B cell (primary cell): ENCODE measurements around the gene ASTN2. TPM values are rescaled to one million over a fixed set of nuclear protein-coding genes. Genes with fewer than 3 reads are reported as not detected.

Experiments used
- ATAC-seq: fragments of 200-7000 bp; cut with Tn5 transposase; one replicate; pipeline ENCODE4 v1.10.0; 2021; ENCODE audit warnings: low read depth, mild to moderate bottlenecking, moderate number of reproducible peaks, moderate library complexity
- CTCF ChIA-PET: fragments of 350-600 bp; sonication (Branson Sonifier 250); formaldehyde crosslinking; loops from one replicate; lab custom pipeline; 2021; ENCODE audit warnings: antibody characterized with exemption, inconsistent platforms; lab: Charles Lee
- POLR2A ChIA-PET: fragments of 350-600 bp; sonication (Branson Sonifier 250); formaldehyde crosslinking; loops from one replicate; lab custom pipeline; 2021; ENCODE audit warnings: antibody characterized with exemption; lab: Charles Lee
- DNase-seq: peaks from one replicate; pipeline ENCODE4 v3.0.0; 2013
- H2AFZ ChIP-seq: 2 replicates; pipeline ENCODE4 v1.6.1; 2012; ENCODE audit warnings: mild to moderate bottlenecking, low read depth, low read length; ENCODE audit not compliant: insufficient read depth, poor library complexity, severe bottlenecking
- H3K27ac ChIP-seq, 2 donors: 1 replicate in 1 of 2; 2 replicates in 1 of 2; pipeline ENCODE4 v1.5.1; 2012 to 2013; ENCODE audit warnings: low read length in 2 of 2, mild to moderate bottlenecking in 2 of 2, moderate library complexity in 1 of 2
- H3K27me3 ChIP-seq, 4 experiments: fragments of 200-600 bp in 1 of 4; sonication (generic) in 1 of 4; replicated peaks in 1 of 4; 1 replicate in 2 of 4; 2 replicates in 2 of 4; pipeline versions ENCODE4 v1.6.1 to v1.7.0; 2013 to 2016; ENCODE audit warnings: low read length in 3 of 4, mild to moderate bottlenecking in 2 of 4, mixed read lengths in 1 of 4, moderate library complexity in 1 of 4; ENCODE audit not compliant: insufficient read depth in 4 of 4, control insufficient read depth in 3 of 4; ENCODE audit errors: control extremely low read depth in 1 of 4
- H3K36me3 ChIP-seq, 2 experiments: replicated peaks in 1 of 2; 1 replicate in 1 of 2; 2 replicates in 1 of 2; pipeline versions ENCODE4 v1.6.1 to v1.7.1; 2013; ENCODE audit warnings: low read length in 1 of 2; ENCODE audit not compliant: insufficient read depth in 2 of 2, control insufficient read depth in 1 of 2; ENCODE audit errors: control extremely low read depth in 1 of 2, extremely low read depth in 1 of 2
- H3K4me1 ChIP-seq, 2 donors: fragments of 200-600 bp in 1 of 2; sonication (generic) in 1 of 2; 1 replicate in 1 of 2; 2 replicates in 1 of 2; pipeline versions ENCODE4 v1.5.1 to v1.6.1; 2013 to 2017; ENCODE audit warnings: low read length in 2 of 2; ENCODE audit not compliant: control insufficient read depth in 2 of 2, insufficient read depth in 2 of 2
- H3K4me2 ChIP-seq: replicated peaks from 2 replicates; pipeline ENCODE3; 2012; ENCODE audit warnings: mild to moderate bottlenecking, low read depth, low read length; ENCODE audit not compliant: poor library complexity, severe bottlenecking
- H3K4me3 ChIP-seq, 5 experiments: fragments of 200-600 bp in 1 of 5; sonication (generic) in 1 of 5; 1 replicate in 3 of 5; 2 replicates in 2 of 5; pipeline versions ENCODE4 v1.5.1 to v1.7.0; 2011 to 2016; ENCODE audit warnings: low read length in 4 of 5, mild to moderate bottlenecking in 4 of 5, low read depth in 2 of 5, control low read depth in 1 of 5, moderate library complexity in 1 of 5; ENCODE audit not compliant: insufficient read depth in 1 of 5; ENCODE audit errors: control extremely low read depth in 1 of 5, extremely low read depth in 1 of 5
- H3K79me2 ChIP-seq: fragments of 200-600 bp; sonication (generic); one replicate; pipeline ENCODE4 v1.6.0; 2016; ENCODE audit warnings: low read length; ENCODE audit not compliant: control insufficient read depth, insufficient read depth
- H3K9ac ChIP-seq: fragments of 200-600 bp; sonication (generic); 2 replicates; pipeline ENCODE4 v1.6.1; 2017; ENCODE audit warnings: mild to moderate bottlenecking, low read length, moderate library complexity
- H3K9me3 ChIP-seq, 3 donors: one replicate each; pipeline versions ENCODE4 v1.6.1 to v1.7.1; 2013; ENCODE audit warnings: low read length in 2 of 3; ENCODE audit not compliant: control insufficient read depth in 2 of 3, insufficient read depth in 1 of 3; ENCODE audit errors: control extremely low read depth in 1 of 3
- H4K20me1 ChIP-seq: 2 replicates; pipeline ENCODE4 v1.6.0; 2012; ENCODE audit warnings: mild to moderate bottlenecking, low read length; ENCODE audit not compliant: insufficient read depth, control insufficient read depth, poor library complexity, severe bottlenecking
- H3K27ac Mint-ChIP-seq: one replicate; pipeline ENCODE4 v1.8.0; 2021; ENCODE audit warnings: mixed read lengths
- H3K27me3 Mint-ChIP-seq: one replicate; pipeline ENCODE4 v1.8.0; 2021; ENCODE audit warnings: mixed read lengths
- H3K4me1 Mint-ChIP-seq: one replicate; pipeline ENCODE4 v1.8.0; 2021; ENCODE audit warnings: mixed read lengths
- H3K4me3 Mint-ChIP-seq: one replicate; pipeline ENCODE4 v1.8.0; 2021; ENCODE audit warnings: mixed read lengths
- H3K9me3 Mint-ChIP-seq: one replicate; pipeline ENCODE4 v1.8.0; 2022; ENCODE audit warnings: mixed read lengths; ENCODE audit not compliant: insufficient read depth
- EZH2 ChIP-seq: IDR thresholded peaks from 2 replicates; pipeline ENCODE4 v1.6.1; 2012; ENCODE audit warnings: borderline replicate concordance, low read depth, mild to moderate bottlenecking, moderate library complexity, low read length; ENCODE audit not compliant: insufficient read depth, poor library complexity, severe bottlenecking
- WGBS: methylation state at CpG from one replicate; pipeline ENCODE4 v1.1.5; 2013; ENCODE audit warnings: missing lambda C conversion rate; ENCODE audit not compliant: insufficient coverage; 5-methylcytosine and 5-hydroxymethylcytosine counted together
- intact Hi-C: fragments of 100-400 bp; cut with micrococcal nuclease; formaldehyde crosslinking; loops from one replicate; pipeline ENCODE4 v1.10.0; 2022
- polyA plus RNA-seq: library from polyadenylated mRNA; depleted of rRNA; stranded (reverse); fragments of >200 nt; gene quantifications from 2 replicates; pipeline ENCODE4 v1.2.3, GENCODE V29; 2012
- total RNA-seq, 2 donors: library from RNA; stranded (reverse); fragments of 120-200 nt in 1 of 2; gene quantifications; 1 replicate in 1 of 2; 2 replicates in 1 of 2; pipeline versions ENCODE4 v1.2.3 to v1.2.4, GENCODE V29; 2013 to 2022
- TF ChIP-seq, protein P1 (sequence below): fragments of 200-600 bp; IDR thresholded peaks from one replicate; pipeline ENCODE4 v1.8.0; 2022; ENCODE audit warnings: antibody characterized with exemption, mild to moderate bottlenecking

The ASTN2 gene
- total and polyA plus RNA-seq, 2 donors (not counting 1 experiment from before 2014, with no cell fraction given): 1.2 to 3.6 TPM

DNA sequence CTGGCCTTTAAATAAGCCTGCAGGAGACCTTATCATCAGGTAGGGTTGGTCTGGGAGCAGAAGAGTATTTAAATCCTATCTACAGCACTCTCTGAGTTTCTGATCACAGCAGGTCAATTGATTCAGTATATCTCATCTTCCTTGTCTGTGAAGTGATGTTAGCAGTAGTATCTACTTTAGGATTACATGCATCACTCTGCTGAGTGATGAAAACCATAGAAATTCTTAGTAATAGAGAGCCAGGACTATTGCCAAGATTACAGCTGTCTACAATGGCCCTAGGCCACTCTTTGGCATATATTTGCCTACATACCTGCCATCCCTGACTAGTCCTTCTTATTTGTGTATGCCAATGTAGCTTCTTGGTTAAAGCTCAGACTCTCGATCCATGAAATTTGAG, 183.8 kb downstream of the ASTN2 start:
- no peak overlapping the region for H3K4me2 ChIP-seq
- H3K9me3 ChIP-seq: no peaks in the 10 kb centered on the region
- no peaks in the 10 kb centered on the region for H4K20me1 ChIP-seq
- CTCF ChIA-PET: no interaction called here
- POLR2A ChIA-PET: no interaction called here
- Mint-ChIP-seq H3K4me3 (no peak overlapping the region), H3K27me3 (no peaks in the 10 kb centered on the region), H3K9me3 (no peaks in the 10 kb centered on the region), H3K4me1 (no peaks in the 10 kb centered on the region), H3K27ac (no peak overlapping the region)
- DNase-seq (no peak), ATAC-seq (no peak)
- WGBS: no CpG with 5 or more reads among the region's 1 CpG
- H3K79me2 ChIP-seq: no peaks in the 10 kb centered on the region
- no peaks in the 10 kb centered on the region for H3K36me3 ChIP-seq
- no peak overlapping the region for H2AFZ ChIP-seq
- no peak overlapping the region for H3K4me3 ChIP-seq
- no peaks in the 10 kb centered on the region for H3K27me3 ChIP-seq
- H3K27ac ChIP-seq: no peak overlapping the region
- intact Hi-C loops: no loop called here
- no peaks in the 10 kb centered on the region for H3K4me1 ChIP-seq
- H3K9ac ChIP-seq: no peak overlapping the region
- TF ChIP-seq, protein P1, sequence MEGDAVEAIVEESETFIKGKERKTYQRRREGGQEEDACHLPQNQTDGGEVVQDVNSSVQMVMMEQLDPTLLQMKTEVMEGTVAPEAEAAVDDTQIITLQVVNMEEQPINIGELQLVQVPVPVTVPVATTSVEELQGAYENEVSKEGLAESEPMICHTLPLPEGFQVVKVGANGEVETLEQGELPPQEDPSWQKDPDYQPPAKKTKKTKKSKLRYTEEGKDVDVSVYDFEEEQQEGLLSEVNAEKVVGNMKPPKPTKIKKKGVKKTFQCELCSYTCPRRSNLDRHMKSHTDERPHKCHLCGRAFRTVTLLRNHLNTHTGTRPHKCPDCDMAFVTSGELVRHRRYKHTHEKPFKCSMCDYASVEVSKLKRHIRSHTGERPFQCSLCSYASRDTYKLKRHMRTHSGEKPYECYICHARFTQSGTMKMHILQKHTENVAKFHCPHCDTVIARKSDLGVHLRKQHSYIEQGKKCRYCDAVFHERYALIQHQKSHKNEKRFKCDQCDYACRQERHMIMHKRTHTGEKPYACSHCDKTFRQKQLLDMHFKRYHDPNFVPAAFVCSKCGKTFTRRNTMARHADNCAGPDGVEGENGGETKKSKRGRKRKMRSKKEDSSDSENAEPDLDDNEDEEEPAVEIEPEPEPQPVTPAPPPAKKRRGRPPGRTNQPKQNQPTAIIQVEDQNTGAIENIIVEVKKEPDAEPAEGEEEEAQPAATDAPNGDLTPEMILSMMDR: no peak
- no peak for TF ChIP-seq EZH2

DNA sequence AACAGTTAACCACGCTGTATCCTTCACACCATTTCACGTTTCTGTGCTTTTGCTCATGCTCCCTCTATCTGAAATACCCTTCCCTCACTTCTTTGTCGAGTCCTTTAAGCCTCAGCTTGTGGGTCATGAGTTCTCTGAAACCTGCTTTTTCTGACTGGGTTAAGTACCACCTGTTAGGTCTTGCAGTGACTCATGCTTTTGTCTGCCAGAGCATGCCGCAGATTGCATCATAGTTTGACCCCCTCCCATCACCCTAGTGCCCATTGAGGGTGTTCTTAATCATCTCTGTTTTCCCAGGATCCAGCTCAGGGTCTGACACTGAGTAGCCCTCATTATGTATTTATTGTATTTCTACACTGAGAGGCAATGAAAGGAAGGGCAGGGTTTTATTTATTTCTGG, 190.2 kb downstream of the ASTN2 start:
- no peaks in the 10 kb centered on the region for H3K4me1 ChIP-seq
- Mint-ChIP-seq H3K4me1 (no peaks in the 10 kb centered on the region), H3K27ac (no peak overlapping the region), H3K4me3 (no peak overlapping the region), H3K27me3 (no peaks in the 10 kb centered on the region), H3K9me3 (peaks cover 3% of the 10 kb centered on the region)
- no peaks in the 10 kb centered on the region for H3K27me3 ChIP-seq
- no peak for DNase-seq
- ChIA-PET CTCF (no interaction called here), POLR2A (no interaction called here)
- WGBS: 33% methylated on average over 3 of the region's 4 CpGs
- H3K9me3 ChIP-seq: no peaks in the 10 kb centered on the region
- no peaks in the 10 kb centered on the region for H3K36me3 ChIP-seq
- H3K4me2 ChIP-seq: no peak overlapping the region
- no peak overlapping the region for H3K9ac ChIP-seq
- no peaks in the 10 kb centered on the region for H3K79me2 ChIP-seq
- H4K20me1 ChIP-seq: no peaks in the 10 kb centered on the region
- TF ChIP-seq, protein P1: no peak
- TF ChIP-seq EZH2: no peak
- H2AFZ ChIP-seq: no peak overlapping the region
- no peak overlapping the region for H3K27ac ChIP-seq
- H3K4me3 ChIP-seq: no peak overlapping the region
- intact Hi-C loops: no loop called here
- no peak for ATAC-seq
